GM19240 (cell line): ENCODE results near the gene TRAF4.
"Not testable (repeated sequence)": the region's sequence is repeated elsewhere in the genome, so short reads cannot be mapped to it uniquely, and the experiment has no call there.

Experiments
- DNase-seq: peaks from one replicate; pipeline ENCODE4 v3.0.0; 2011; ENCODE audit warnings: low spot score; ENCODE audit not compliant: insufficient read length

Gene TRAF4

GRCh38 chr17:28729950-28730330, 13.9 kb upstream of the TRAF4 start:
- DNase-seq = no peak

- no peak for DNase-seq
Observed at GRCh38 chr17:28733346-28733745, 10.5 kb upstream of the TRAF4 start.

GRCh38 chr17:28734712-28735241, 9.0 kb upstream of the TRAF4 start:
- DNase-seq = no peak

GRCh38 chr17:28735242-28735722, 8.5 kb upstream of the TRAF4 start:
- no peak for DNase-seq

- DNase-seq = not testable (repeated sequence)
Observed at GRCh38 chr17:28735913-28736769, 7.7 kb upstream of the TRAF4 start.

DNA sequence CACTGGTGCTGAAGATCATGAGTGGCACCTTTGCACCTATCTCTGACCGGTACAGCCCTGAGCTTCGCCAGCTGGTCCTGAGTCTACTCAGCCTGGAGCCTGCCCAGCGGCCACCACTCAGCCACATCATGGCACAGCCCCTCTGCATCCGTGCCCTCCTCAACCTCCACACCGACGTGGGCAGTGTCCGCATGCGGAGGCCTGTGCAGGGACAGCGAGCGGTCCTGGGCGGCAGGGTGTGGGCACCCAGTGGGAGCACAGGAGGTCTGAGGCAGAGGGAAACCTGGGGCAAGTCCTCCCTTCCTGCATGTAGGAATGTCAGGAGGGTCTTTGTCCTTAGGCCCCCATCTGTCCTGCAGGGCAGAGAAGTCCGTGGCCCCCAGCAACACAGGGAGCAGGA, 6.5 kb upstream of the TRAF4 start:
- DNase-seq = no peak

GRCh38 chr17:28737770-28738679, 5.8 kb upstream of the TRAF4 start:
- DNase-seq = no peak

DNA sequence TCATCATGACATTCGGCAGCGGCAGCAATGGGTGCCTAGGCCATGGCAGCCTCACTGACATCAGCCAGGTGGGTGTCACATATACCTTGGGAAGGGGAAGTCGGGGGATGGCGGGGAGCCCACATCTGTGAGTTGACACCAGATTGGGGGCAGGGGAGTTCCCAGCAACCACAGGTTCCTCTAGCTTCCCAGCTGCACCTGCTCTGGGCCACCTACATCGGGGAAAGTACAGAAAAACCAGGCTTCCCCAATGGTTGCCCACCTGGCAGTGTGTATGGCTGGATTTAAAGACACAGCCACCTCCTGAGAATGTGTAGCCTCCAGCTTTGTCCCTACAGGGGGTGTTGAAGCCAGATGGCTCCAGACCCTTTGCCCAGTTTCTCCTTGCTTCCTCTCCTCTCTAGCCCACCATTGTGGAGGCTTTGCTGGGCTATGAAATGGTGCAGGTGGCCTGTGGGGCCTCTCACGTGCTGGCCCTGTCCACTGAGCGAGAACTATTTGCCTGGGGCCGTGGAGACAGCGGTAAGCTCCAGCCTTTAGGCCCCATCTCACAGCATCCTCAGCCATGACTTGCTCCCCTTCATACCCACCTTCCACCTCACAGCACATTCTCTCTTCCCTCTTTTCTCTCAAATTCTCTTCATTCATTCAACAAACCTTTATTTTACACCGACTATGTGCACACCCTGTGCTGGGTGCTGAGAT, 5.0 kb upstream of the TRAF4 start:
- DNase-seq = no peak

DNA sequence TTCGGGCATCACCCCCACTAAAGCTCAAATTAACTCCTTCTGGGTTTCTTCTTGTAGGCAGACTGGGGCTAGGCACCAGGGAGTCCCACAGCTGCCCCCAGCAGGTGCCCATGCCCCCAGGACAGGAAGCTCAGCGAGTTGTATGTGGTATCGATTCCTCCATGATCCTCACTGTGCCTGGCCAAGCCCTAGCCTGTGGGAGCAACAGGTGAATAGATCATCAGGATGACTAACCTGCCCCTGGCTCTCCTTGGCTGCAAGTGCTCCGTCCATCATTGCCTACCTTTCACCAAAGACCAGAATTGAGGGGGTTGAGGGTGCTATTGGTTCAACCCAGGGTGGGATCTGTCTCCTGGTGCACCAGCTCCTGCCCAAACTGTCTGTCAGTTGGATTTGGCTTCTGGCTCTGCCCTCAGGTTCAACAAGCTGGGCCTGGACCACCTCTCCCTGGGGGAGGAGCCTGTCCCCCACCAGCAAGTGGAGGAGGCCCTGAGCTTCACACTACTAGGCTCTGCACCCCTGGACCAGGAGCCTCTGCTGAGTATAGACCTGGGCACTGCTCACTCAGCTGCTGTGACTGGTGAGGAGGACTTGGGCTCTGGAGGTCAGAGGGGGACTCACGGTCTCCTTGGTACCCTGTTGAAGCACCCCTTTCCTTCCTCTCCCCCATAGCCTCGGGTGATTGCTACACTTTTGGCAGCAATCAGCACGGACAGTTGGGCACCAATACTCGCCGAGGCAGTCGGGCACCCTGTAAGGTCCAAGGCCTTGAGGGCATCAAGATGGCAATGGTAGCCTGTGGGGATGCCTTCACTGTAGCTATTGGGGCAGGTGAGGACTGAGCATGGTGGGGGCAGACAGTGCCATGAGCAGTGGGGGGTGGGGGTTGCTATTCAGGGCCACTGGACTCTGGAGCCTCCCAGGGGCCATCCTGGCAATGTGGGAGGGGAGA, 3.1 kb upstream of the TRAF4 start:
- no peak for DNase-seq

- no peak for DNase-seq
Observed at GRCh38 chr17:28741358-28742349, 2.2 kb upstream of the TRAF4 start.

- DNase-seq = no peak
Observed at GRCh38 chr17:28744104-28744971, 527 bp downstream of the TRAF4 start.

GRCh38 chr17:28744972-28745785, 1.4 kb downstream of the TRAF4 start:
- no peak for DNase-seq

- DNase-seq = no peak
Observed at GRCh38 chr17:28745786-28746411, 2.1 kb downstream of the TRAF4 start.

GRCh38 chr17:28746611-28747050, 2.8 kb downstream of the TRAF4 start:
- DNase-seq = no peak

GRCh38 chr17:28747051-28747691, 3.4 kb downstream of the TRAF4 start:
- DNase-seq = no peak
